H9 (cell line): Measurements from ENCODE around the gene MGMT. TPM values are rescaled to one million over a fixed set of nuclear protein-coding genes. Genes with fewer than 3 reads are reported as not detected.

Experiments
- DNase-seq: peaks from one replicate; pipeline ENCODE4 v3.0.0-alpha.2; 2017
- H2AFZ ChIP-seq: one replicate; pipeline ENCODE4 v1.6.1; 2013; ENCODE audit warnings: mild to moderate bottlenecking, low read length, control low read depth, moderate library complexity
- H2AK5ac ChIP-seq: 2 replicates; pipeline ENCODE4 v1.6.1; 2013; ENCODE audit warnings: low read length, control low read depth, mixed read lengths; ENCODE audit not compliant: insufficient read length
- H2BK120ac ChIP-seq: one replicate; pipeline ENCODE4 v1.6.1; 2013; ENCODE audit warnings: low read depth, mild to moderate bottlenecking, low read length, control low read depth, inconsistent platforms; ENCODE audit not compliant: poor library complexity, severe bottlenecking
- H2BK12ac ChIP-seq: 2 replicates; pipeline ENCODE4 v1.6.1; 2013; ENCODE audit warnings: low read length, control low read depth, mixed read lengths, low read depth; ENCODE audit not compliant: insufficient read length
- H2BK15ac ChIP-seq: 2 replicates; pipeline ENCODE4 v1.6.1; 2013; ENCODE audit warnings: low read depth, low read length, control low read depth
- H2BK20ac ChIP-seq: one replicate; pipeline ENCODE4 v1.6.1; 2013; ENCODE audit warnings: low read depth, mild to moderate bottlenecking, low read length, control low read depth, inconsistent platforms; ENCODE audit not compliant: poor library complexity, severe bottlenecking
- H2BK5ac ChIP-seq: 2 replicates; pipeline ENCODE4 v1.6.1; 2013; ENCODE audit warnings: low read length, control low read depth, mixed read lengths; ENCODE audit not compliant: insufficient read length
- H3K14ac ChIP-seq: 2 replicates; pipeline ENCODE4 v1.6.1; 2013; ENCODE audit warnings: low read length, control low read depth; ENCODE audit not compliant: insufficient read depth
- H3K18ac ChIP-seq: 2 replicates; pipeline ENCODE4 v1.6.1; 2013; ENCODE audit warnings: low read depth, mild to moderate bottlenecking, mixed read lengths, low read length, control low read depth; ENCODE audit not compliant: insufficient read length
- H3K23ac ChIP-seq: 2 replicates; pipeline ENCODE4 v1.6.1; 2013; ENCODE audit warnings: low read length, control low read depth, mixed read lengths, low read depth; ENCODE audit not compliant: insufficient read length
- H3K23me2 ChIP-seq: 2 replicates; pipeline ENCODE4 v1.6.1; 2013; ENCODE audit warnings: low read depth, mild to moderate bottlenecking, mixed read lengths, low read length, control low read depth; ENCODE audit not compliant: insufficient read length, poor library complexity, severe bottlenecking
- H3K27ac ChIP-seq: 2 replicates; pipeline ENCODE4 v1.5.1; 2013; ENCODE audit warnings: low read length, control low read depth, mixed read lengths, low read depth; ENCODE audit not compliant: insufficient read length
- H3K27me3 ChIP-seq: 2 replicates; pipeline ENCODE4 v1.6.1; 2013; ENCODE audit warnings: low read length, control low read depth, inconsistent platforms; ENCODE audit not compliant: insufficient read depth
- H3K4ac ChIP-seq: 2 replicates; pipeline ENCODE4 v1.6.1; 2013; ENCODE audit warnings: low read depth, mild to moderate bottlenecking, control low read depth, inconsistent platforms, low read length, moderate library complexity
- H3K4me1 ChIP-seq: 2 replicates; pipeline ENCODE4 v1.6.1; 2013; ENCODE audit warnings: low read length, control low read depth, inconsistent platforms; ENCODE audit not compliant: insufficient read depth
- H3K4me2 ChIP-seq: 2 replicates; pipeline ENCODE4 v1.6.1; 2013; ENCODE audit warnings: low read length, control low read depth, mixed read lengths; ENCODE audit not compliant: insufficient read length, insufficient read depth
- H3K56ac ChIP-seq: 2 replicates; pipeline ENCODE4 v1.6.1; 2013; ENCODE audit warnings: low read depth, mild to moderate bottlenecking, mixed read lengths, low read length, control low read depth; ENCODE audit not compliant: insufficient read length
- H3K79me1 ChIP-seq: 2 replicates; pipeline ENCODE4 v1.6.1; 2013; ENCODE audit warnings: low read depth, mild to moderate bottlenecking, moderate library complexity, low read length, control low read depth, inconsistent platforms; ENCODE audit not compliant: insufficient read depth, poor library complexity, severe bottlenecking
- H3K79me2 ChIP-seq: 2 replicates; pipeline ENCODE4 v1.6.1; 2013; ENCODE audit warnings: low read length, control low read depth, inconsistent platforms; ENCODE audit not compliant: insufficient read depth
- H3K9ac ChIP-seq: 2 replicates; pipeline ENCODE4 v1.6.1; 2013; ENCODE audit warnings: low read length, control low read depth, mixed read lengths; ENCODE audit not compliant: insufficient read length; ENCODE audit errors: extremely low read depth
- H3K9me3 ChIP-seq: one replicate; pipeline ENCODE4 v1.6.1; 2013; ENCODE audit warnings: low read depth, low read length, inconsistent platforms; ENCODE audit not compliant: control insufficient read depth
- H3T11ph ChIP-seq: one replicate; pipeline ENCODE4 v1.6.1; 2013; ENCODE audit warnings: mild to moderate bottlenecking, low read length, control low read depth, inconsistent platforms
- H4K20me1 ChIP-seq: one replicate; pipeline ENCODE4 v1.6.1; 2013; ENCODE audit not compliant: control insufficient read depth, insufficient read length, insufficient read depth
- H4K5ac ChIP-seq: 2 replicates; pipeline ENCODE4 v1.6.1; 2013; ENCODE audit warnings: low read depth, mild to moderate bottlenecking, mixed read lengths, low read length, control low read depth; ENCODE audit not compliant: insufficient read length
- H4K8ac ChIP-seq: replicated peaks from 2 replicates; pipeline ENCODE4 v1.6.1; 2013; ENCODE audit warnings: low read length, control low read depth, mixed read lengths, low read depth; ENCODE audit not compliant: insufficient read length
- H4K91ac ChIP-seq: 2 replicates; pipeline ENCODE4 v1.6.1; 2013; ENCODE audit warnings: low read depth, mild to moderate bottlenecking, moderate library complexity, mixed read lengths, low read length, control low read depth; ENCODE audit not compliant: insufficient read length
- H3K27ac Mint-ChIP-seq, 3 experiments: 2 replicates in 2 of 3; 3 replicates in 1 of 3; pipeline ENCODE4 v1.8.0; 2020 to 2021; ENCODE audit warnings: mixed read lengths in 3 of 3, mild to moderate bottlenecking in 1 of 3, moderate library complexity in 1 of 3
- H3K27me3 Mint-ChIP-seq: 2 replicates; pipeline ENCODE4 v1.8.0; 2021; ENCODE audit warnings: low read depth, mild to moderate bottlenecking, moderate library complexity, mixed read lengths
- H3K36me3 Mint-ChIP-seq, 3 experiments: 2 replicates in 2 of 3; 3 replicates in 1 of 3; pipeline ENCODE4 v1.8.0; 2020 to 2021; ENCODE audit warnings: low read depth in 3 of 3, mixed read lengths in 3 of 3; ENCODE audit not compliant: insufficient read depth in 1 of 3
- H3K4me1 Mint-ChIP-seq, 2 experiments: 2 replicates each; pipeline ENCODE4 v1.8.0; 2020; ENCODE audit warnings: mixed read lengths in 2 of 2
- H3K4me3 Mint-ChIP-seq, 2 experiments: 2 replicates in 1 of 2; 3 replicates in 1 of 2; pipeline ENCODE4 v1.8.0; 2020 to 2021; ENCODE audit warnings: mild to moderate bottlenecking in 2 of 2, mixed read lengths in 2 of 2, moderate library complexity in 1 of 2
- H3K9me3 Mint-ChIP-seq, 2 experiments: 2 replicates in 1 of 2; 3 replicates in 1 of 2; pipeline ENCODE4 v1.8.0; 2020; ENCODE audit warnings: mild to moderate bottlenecking in 2 of 2, mixed read lengths in 2 of 2, moderate library complexity in 1 of 2
- CTCF ChIP-seq: fragments of 200-600 bp; sonication (generic); conservative IDR thresholded peaks from 3 replicates; pipeline ENCODE4 v1.8.0; 2021; ENCODE audit warnings: antibody characterized with exemption, mild to moderate bottlenecking
- WGBS: extraction: QIAGEN DNeasy Blood & Tissue Kit; methylation state at CpG from one replicate; pipeline ENCODE4 v1.1.7; 2013; ENCODE audit warnings: missing lambda C conversion rate, low lambda C conversion rate, mixed read lengths; ENCODE audit not compliant: insufficient read length; ENCODE audit errors: extremely low coverage; 5-methylcytosine and 5-hydroxymethylcytosine counted together
- total RNA-seq: library from RNA; stranded (reverse); gene quantifications from 2 replicates; pipeline ENCODE4 v1.2.1, GENCODE V29; 2021

Gene MGMT
- total RNA-seq, 1 experiment from 2014 or later = 18.4 TPM

- Histone ChIP-seq H3K4me1 (peaks cover 2% of the 10 kb centered on the region; the same call in 1 of the 2 replicates), H4K8ac (no peak overlapping the region), H3K79me1 (no peaks in the 10 kb centered on the region), H2BK15ac (no peak overlapping the region), H2BK20ac (no peak overlapping the region), H2BK120ac (no peak overlapping the region), H3K23me2 (no peaks in the 10 kb centered on the region), H2BK12ac (no peak overlapping the region), H3K27ac (no peak overlapping the region), H3K4me2 (no peak overlapping the region), H2AK5ac (no peak overlapping the region), H3K9me3 (no peaks in the 10 kb centered on the region), H3K9ac (no peak overlapping the region), H3K4ac (no peak overlapping the region), H4K20me1 (no peaks in the 10 kb centered on the region), H3K79me2 (0 out of 2 replicates have a peak, but pooled peaks cover 2% of the 10 kb centered on the region), H3K27me3 (no peaks in the 10 kb centered on the region), H3K14ac (no peak overlapping the region), H3K56ac (no peak overlapping the region), H3T11ph (no peak overlapping the region), H2BK5ac (no peak overlapping the region), H2AFZ (no peak overlapping the region), H4K91ac (no peak overlapping the region), H4K5ac (no peak overlapping the region), H3K18ac (no peak overlapping the region), H3K23ac (no peak overlapping the region)
- H3K9me3 Mint-ChIP-seq = no peaks in the 10 kb centered on the region
- TF ChIP-seq CTCF = no peak
- H3K27me3 Mint-ChIP-seq = no peaks in the 10 kb centered on the region
- no peaks in the 10 kb centered on the region; a peak in 1 of 7 replicates for H3K36me3 Mint-ChIP-seq
- no CpG with 5 or more reads among the region's 3 CpGs for WGBS
- no peak for DNase-seq
- H3K4me3 Mint-ChIP-seq = no peak overlapping the region
- H3K4me1 Mint-ChIP-seq = peaks cover 11 to 13% of the 10 kb centered on the region in 2 experiments
- no peak overlapping the region for H3K27ac Mint-ChIP-seq
Measured at GRCh38 chr10:129617768-129618167, 150.7 kb downstream of the MGMT start.
